CD8-positive, alpha-beta memory T cell (primary cell): ENCODE data around the gene ARID1B. TPM values are rescaled to one million over a fixed set of nuclear protein-coding genes. Genes with fewer than 3 reads are reported as not detected.
A peak's percentile ranks its signal among the peaks of the same experiment; 100 is the strongest.

ENCODE experiments used
- CTCF ChIA-PET: fragments of 350-600 bp; sonication (Branson Sonifier 250); formaldehyde crosslinking; loops from one replicate; lab custom pipeline; 2021; ENCODE audit warnings: antibody characterized with exemption; lab: Charles Lee
- POLR2A ChIA-PET: fragments of 350-600 bp; sonication (Branson Sonifier 250); formaldehyde crosslinking; loops from one replicate; lab custom pipeline; 2021; ENCODE audit warnings: antibody characterized with exemption; lab: Charles Lee
- DNase-seq, 5 donors: peaks; one replicate each; pipeline versions ENCODE4 v3.0.0 to v3.0.0-alpha.2; 2020 to 2022; ENCODE audit warnings: mixed read lengths in 1 of 5
- H3K27ac ChIP-seq: one replicate; pipeline ENCODE4 v1.7.0; 2013; ENCODE audit warnings: low read depth, mild to moderate bottlenecking, low read length, moderate library complexity
- H3K27me3 ChIP-seq: 2 replicates; pipeline ENCODE4 v1.7.0; 2013; ENCODE audit warnings: low read length, mild to moderate bottlenecking; ENCODE audit not compliant: insufficient read depth, poor library complexity, severe bottlenecking
- H3K36me3 ChIP-seq: 2 replicates; pipeline ENCODE4 v1.7.0; 2013; ENCODE audit warnings: mild to moderate bottlenecking, low read length, moderate library complexity; ENCODE audit not compliant: insufficient read depth
- H3K4me1 ChIP-seq: 2 replicates; pipeline ENCODE4 v1.7.0; 2013; ENCODE audit warnings: mild to moderate bottlenecking, low read length, moderate library complexity; ENCODE audit not compliant: insufficient read depth
- H3K4me3 ChIP-seq: 2 replicates; pipeline ENCODE4 v1.7.0; 2013; ENCODE audit warnings: mild to moderate bottlenecking, low read length
- H3K9me3 ChIP-seq: 2 replicates; pipeline ENCODE4 v1.7.0; 2013; ENCODE audit warnings: mild to moderate bottlenecking, low read length
- H3K27ac Mint-ChIP-seq, 8 donors: one replicate each; pipeline ENCODE4 v1.8.0; 2020 to 2021; ENCODE audit warnings: mixed read lengths in 8 of 8, mild to moderate bottlenecking in 6 of 8, inconsistent platforms in 3 of 8, moderate library complexity in 3 of 8
- H3K27me3 Mint-ChIP-seq, 2 donors: one replicate each; pipeline ENCODE4 v1.8.0; 2020 to 2021; ENCODE audit warnings: mixed read lengths in 2 of 2, mild to moderate bottlenecking in 1 of 2, moderate library complexity in 1 of 2
- H3K36me3 Mint-ChIP-seq, 3 donors: one replicate each; pipeline ENCODE4 v1.8.0; 2020 to 2021; ENCODE audit warnings: mixed read lengths in 3 of 3, inconsistent platforms in 1 of 3, mild to moderate bottlenecking in 1 of 3
- H3K4me1 Mint-ChIP-seq, 3 donors: one replicate each; pipeline ENCODE4 v1.8.0; 2020 to 2021; ENCODE audit warnings: mixed read lengths in 3 of 3, inconsistent platforms in 1 of 3, mild to moderate bottlenecking in 1 of 3
- H3K4me3 Mint-ChIP-seq, 7 donors: one replicate each; pipeline ENCODE4 v1.8.0; 2020 to 2021; ENCODE audit warnings: mixed read lengths in 7 of 7, mild to moderate bottlenecking in 6 of 7, moderate library complexity in 4 of 7, inconsistent platforms in 2 of 7
- H3K9me3 Mint-ChIP-seq, 5 donors: one replicate each; pipeline ENCODE4 v1.8.0; 2020 to 2022; ENCODE audit warnings: mixed read lengths in 5 of 5, mild to moderate bottlenecking in 3 of 5, moderate library complexity in 2 of 5, inconsistent platforms in 1 of 5
- polyA plus RNA-seq: library from polyadenylated mRNA; unstranded; fragments of 300-500 nt; fragmentation: Illumina TruSeq; gene quantifications from one replicate; pipeline ENCODE4 v1.2.3, GENCODE V29; 2021
- total RNA-seq, 2 experiments: library from RNA; stranded (reverse); gene quantifications; one replicate each; pipeline ENCODE4 v1.2.3, GENCODE V29; 2021

ARID1B gene
- total and polyA plus RNA-seq, 3 experiments from 2014 or later, result 19.1 to 57.9 (median 53.0) TPM

- H3K27me3 Mint-ChIP-seq, result no peaks in the 10 kb centered on the region
- no peaks in the 10 kb centered on the region for H3K9me3 Mint-ChIP-seq
- Histone ChIP-seq H3K4me3 (no peak overlapping the region), H3K9me3 (no peaks in the 10 kb centered on the region), H3K27ac (no peak overlapping the region), H3K4me1 (peaks cover 10% of the 10 kb centered on the region), H3K36me3 (peaks cover 52% of the 10 kb centered on the region), H3K27me3 (no peaks in the 10 kb centered on the region)
- peak overlapping the region in 2 of 7 donors; percentile 3 to 26 for H3K4me3 Mint-ChIP-seq
- H3K27ac Mint-ChIP-seq, result peak overlapping the region in 5 of 8 donors; percentile 3 to 72 (median 47)
- DNase-seq, result no peak
- ChIA-PET POLR2A (no interaction called here), CTCF (no interaction called here)
- peaks cover 13 to 91% (median 36%) of the 10 kb centered on the region in 3 donors for H3K36me3 Mint-ChIP-seq
- peaks cover 18 to 41% (median 37%) of the 10 kb centered on the region in 3 donors for H3K4me1 Mint-ChIP-seq
Measured at GRCh38 chr6:157186785-157187181, 409.6 kb downstream of the ARID1B start.

- peak overlapping the region in 7 of 8 donors; percentile 3 to 72 (median 41) for H3K27ac Mint-ChIP-seq
- CTCF ChIA-PET, result no interaction called here
- peaks cover 18 to 41% (median 37%) of the 10 kb centered on the region in 3 donors for H3K4me1 Mint-ChIP-seq
- POLR2A ChIA-PET, result no interaction called here
- H3K4me3 ChIP-seq, result no peak overlapping the region
- DNase-seq, result no peak
- H3K27ac ChIP-seq, result no peak overlapping the region
- H3K9me3 ChIP-seq, result no peaks in the 10 kb centered on the region
- no peaks in the 10 kb centered on the region for H3K27me3 Mint-ChIP-seq
- H3K4me3 Mint-ChIP-seq, result peak overlapping the region in 1 of 7 donors; percentile 26
- peaks cover 13 to 93% (median 37%) of the 10 kb centered on the region in 3 donors for H3K36me3 Mint-ChIP-seq
- peaks cover 10% of the 10 kb centered on the region for H3K4me1 ChIP-seq
- no peaks in the 10 kb centered on the region for H3K9me3 Mint-ChIP-seq
- H3K27me3 ChIP-seq, result no peaks in the 10 kb centered on the region
- H3K36me3 ChIP-seq, result peaks cover 57% of the 10 kb centered on the region
Measured at GRCh38 chr6:157187182-157188083, 410.3 kb downstream of the ARID1B start.

GRCh38 chr6:157188213-157188612, 411.0 kb downstream of the ARID1B start:
- H3K4me3 ChIP-seq, result no peak overlapping the region
- H3K36me3 ChIP-seq, result peaks cover 57% of the 10 kb centered on the region
- CTCF ChIA-PET, result no interaction called here
- Mint-ChIP-seq H3K27me3 (no peaks in the 10 kb centered on the region), H3K27ac (no peak overlapping the region), H3K36me3 (peaks cover 13 to 90% (median 37%) of the 10 kb centered on the region in 3 donors), H3K4me3 (no peak overlapping the region), H3K9me3 (no peaks in the 10 kb centered on the region), H3K4me1 (peaks cover 17 to 38% (median 36%) of the 10 kb centered on the region in 3 donors)
- H3K27me3 ChIP-seq, result no peaks in the 10 kb centered on the region
- no peak for DNase-seq
- H3K9me3 ChIP-seq, result no peaks in the 10 kb centered on the region
- no peak overlapping the region for H3K27ac ChIP-seq
- H3K4me1 ChIP-seq, result peaks cover 10% of the 10 kb centered on the region
- POLR2A ChIA-PET, result interaction anchor here (0.7 kb wide), 1 partner anchor 24 kb away, joined by 4 read pairs; no protein-coding TSS in a partner anchor

- H3K9me3 Mint-ChIP-seq, result no peaks in the 10 kb centered on the region
- H3K27me3 Mint-ChIP-seq, result no peaks in the 10 kb centered on the region
- DNase-seq, result no peak
- Histone ChIP-seq H3K4me3 (no peak overlapping the region), H3K4me1 (peaks cover 15% of the 10 kb centered on the region), H3K27ac (no peak overlapping the region), H3K36me3 (peaks cover 42% of the 10 kb centered on the region), H3K9me3 (no peaks in the 10 kb centered on the region), H3K27me3 (no peaks in the 10 kb centered on the region)
- peaks cover 13 to 81% (median 28%) of the 10 kb centered on the region in 3 donors for H3K36me3 Mint-ChIP-seq
- ChIA-PET CTCF (interaction anchor here (1.2 to 2.5 kb wide), 2 partner anchors 9 to 22 kb away, joined by 3 to 8 read pairs; no protein-coding TSS in a partner anchor), POLR2A (no interaction called here)
- H3K4me1 Mint-ChIP-seq, result peaks cover 12 to 44% (median 32%) of the 10 kb centered on the region in 3 donors
- no peak overlapping the region for H3K4me3 Mint-ChIP-seq
- peak overlapping the region in 2 of 8 donors; percentile 42 to 59 for H3K27ac Mint-ChIP-seq
Measured at GRCh38 chr6:157193443-157193996, 416.3 kb downstream of the ARID1B start.

GRCh38 chr6:157194110-157194509, 416.9 kb downstream of the ARID1B start:
- Mint-ChIP-seq H3K4me1 (peaks cover 14 to 44% (median 32%) of the 10 kb centered on the region in 3 donors), H3K36me3 (peaks cover 13 to 81% (median 30%) of the 10 kb centered on the region in 3 donors), H3K27ac (peak overlapping the region in 6 of 8 donors; percentile 27 to 60 (median 51)), H3K4me3 (no peak overlapping the region), H3K27me3 (no peaks in the 10 kb centered on the region), H3K9me3 (no peaks in the 10 kb centered on the region)
- Histone ChIP-seq H3K4me1 (peaks cover 15% of the 10 kb centered on the region), H3K36me3 (peaks cover 39% of the 10 kb centered on the region), H3K27me3 (no peaks in the 10 kb centered on the region), H3K27ac (no peak overlapping the region), H3K4me3 (no peak overlapping the region), H3K9me3 (no peaks in the 10 kb centered on the region)
- DNase-seq, result no peak
- POLR2A ChIA-PET, result no interaction called here
- CTCF ChIA-PET, result interaction anchor here (1.2 to 2.5 kb wide), 2 partner anchors 10 to 21 kb away, joined by 3 to 8 read pairs; no protein-coding TSS in a partner anchor

GRCh38 chr6:157194643-157195042, 417.5 kb downstream of the ARID1B start:
- Histone ChIP-seq H3K9me3 (no peaks in the 10 kb centered on the region), H3K27me3 (no peaks in the 10 kb centered on the region), H3K4me3 (no peak overlapping the region), H3K4me1 (peaks cover 15% of the 10 kb centered on the region), H3K27ac (no peak overlapping the region), H3K36me3 (peaks cover 34% of the 10 kb centered on the region)
- Mint-ChIP-seq H3K27me3 (no peaks in the 10 kb centered on the region), H3K4me3 (no peak overlapping the region), H3K9me3 (no peaks in the 10 kb centered on the region), H3K4me1 (peaks cover 14 to 44% (median 32%) of the 10 kb centered on the region in 3 donors), H3K36me3 (peaks cover 13 to 78% (median 29%) of the 10 kb centered on the region in 3 donors), H3K27ac (peak overlapping the region in 3 of 8 donors; percentile 48 to 84 (median 79))
- ChIA-PET CTCF (interaction anchor here (1.2 to 2.5 kb wide), 2 partner anchors 10 to 20 kb away, joined by 3 to 8 read pairs; no protein-coding TSS in a partner anchor), POLR2A (no interaction called here)
- DNase-seq, result no peak

- CTCF ChIA-PET, result interaction anchor here (1.4 kb wide), 1 partner anchor 17 kb away, joined by 3 read pairs; no protein-coding TSS in a partner anchor
- H3K36me3 ChIP-seq, result peaks cover 32% of the 10 kb centered on the region
Measured at GRCh38 chr6:157196391-157196790, 419.2 kb downstream of the ARID1B start.

More at GRCh38 chr6:157196391-157196790, 419.2 kb downstream of the ARID1B start:
- H3K9me3 ChIP-seq, result no peaks in the 10 kb centered on the region
- H3K27ac ChIP-seq, result no peak overlapping the region
- H3K4me3 ChIP-seq, result no peak overlapping the region
- peaks cover 15% of the 10 kb centered on the region for H3K4me1 ChIP-seq
- no peaks in the 10 kb centered on the region for H3K27me3 ChIP-seq
- POLR2A ChIA-PET, result no interaction called here
- H3K27ac Mint-ChIP-seq, result no peak overlapping the region
- H3K27me3 Mint-ChIP-seq, result no peaks in the 10 kb centered on the region
- no peak overlapping the region for H3K4me3 Mint-ChIP-seq
- no peak for DNase-seq
- no peaks in the 10 kb centered on the region for H3K9me3 Mint-ChIP-seq
- peaks cover 4 to 76% (median 22%) of the 10 kb centered on the region in 3 donors for H3K36me3 Mint-ChIP-seq
- H3K4me1 Mint-ChIP-seq, result peaks cover 14 to 44% (median 32%) of the 10 kb centered on the region in 3 donors
